DMS79 (cell line): ENCODE measurements around the gene KLF1.

ENCODE experiments used
- DNase-seq: peaks from one replicate; lab custom pipeline; 2025; lab: John Stamatoyannopoulos, UW

Gene KLF1

GRCh38 chr19:12890787-12891552 is 4.0 kb upstream of the KLF1 start, which contains the start of gene GCDH:
GCDH (plus strand) TSS chr19:12891160; CDS start chr19:12891305, 145 bp downstream.
- DNase-seq: peak; percentile 100

- peak; percentile 68 for DNase-seq
These were observed 3.3 kb upstream of the KLF1 start for GRCh38 chr19:12890299-12890786.

GRCh38 chr19:12888006-12888603 is 1.1 kb upstream of the KLF1 start:
- no peak for DNase-seq

GRCh38 chr19:12886651-12886968 is 391 bp downstream of the KLF1 start:
- no peak for DNase-seq

GRCh38 chr19:12885749-12886650 is 1.0 kb downstream of the KLF1 start:
- no peak for DNase-seq

- DNase-seq: no peak
These were observed 1.9 kb downstream of the KLF1 start for GRCh38 chr19:12884926-12885748.

DNA sequence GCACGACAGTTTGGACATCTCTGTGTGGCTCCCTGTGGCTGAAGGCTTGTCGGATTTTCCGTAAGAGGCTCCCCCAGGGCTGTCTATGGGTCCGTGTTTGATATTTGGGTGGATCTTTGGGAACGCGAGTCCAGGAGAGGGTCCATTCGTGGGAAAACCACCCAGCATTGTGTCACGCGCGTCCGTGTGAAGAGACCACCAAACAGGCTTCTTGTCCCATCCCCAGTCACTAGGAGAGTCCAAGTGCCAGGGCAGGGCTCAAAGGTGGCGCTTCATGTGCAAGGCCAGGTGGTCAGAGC is 2.4 kb downstream of the KLF1 start:
- DNase-seq: no peak

- no peak for DNase-seq
These were observed 2.8 kb downstream of the KLF1 start for GRCh38 chr19:12884202-12884601.

DNA sequence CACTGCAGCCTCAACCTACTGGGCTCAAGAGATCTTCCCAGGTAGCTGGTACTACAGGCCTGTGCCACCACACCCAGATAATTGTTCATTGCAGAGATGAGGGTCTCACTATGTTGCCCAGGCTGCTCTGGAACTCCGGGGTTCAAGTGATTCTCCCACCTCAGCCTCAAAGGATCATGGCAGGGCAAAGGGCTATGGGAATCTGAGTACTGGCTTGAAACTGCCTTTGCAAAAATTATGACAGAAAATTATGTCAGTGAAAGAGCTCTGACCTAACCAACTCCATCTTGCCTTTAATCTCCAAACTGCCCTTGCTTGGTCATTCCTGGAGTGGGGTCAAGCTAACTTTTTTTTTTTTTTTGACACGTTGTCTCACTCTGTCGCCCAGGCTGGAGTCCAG is 4.4 kb downstream of the KLF1 start:
- no peak for DNase-seq

DNA sequence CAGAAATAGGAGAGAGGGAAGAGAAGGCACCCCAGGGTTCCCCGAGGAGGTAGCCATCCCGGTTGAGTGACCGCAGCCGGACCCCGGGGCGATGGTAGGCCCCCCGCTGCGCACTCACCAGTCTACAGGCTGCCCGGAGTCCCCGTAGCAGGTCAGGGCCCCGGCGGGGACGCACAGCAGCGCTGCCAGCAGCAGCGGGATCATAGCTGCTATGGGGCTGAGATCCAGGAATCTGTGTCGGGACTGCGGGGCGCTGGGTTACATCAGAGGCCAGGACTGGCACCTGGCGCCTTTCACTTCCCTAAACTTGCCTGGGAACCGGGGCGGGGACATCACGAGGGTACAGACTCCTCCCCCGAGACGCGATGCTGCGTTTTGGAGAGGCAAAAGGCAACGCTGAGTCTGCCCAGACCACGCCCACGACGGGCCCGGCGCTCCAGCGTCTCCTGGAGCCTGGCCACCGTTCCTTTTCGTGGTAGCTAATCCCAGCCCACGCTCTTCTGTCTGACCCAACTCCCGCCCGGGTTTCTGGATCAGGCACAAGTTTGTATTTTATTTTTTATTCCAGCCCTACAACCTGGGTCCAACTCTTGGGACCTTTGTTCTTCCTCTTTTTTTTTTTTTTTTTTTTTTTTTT is 5.7 kb downstream of the KLF1 start, which contains the start of gene DNASE2:
DNASE2 (minus strand) TSS at position 278 of the 637 bp plus-strand sequence; CDS start at position 204, 74 bp downstream.
- DNase-seq: peak; percentile 98

GRCh38 chr19:12880551-12881171 is 6.3 kb downstream of the KLF1 start:
- peak; percentile 20 for DNase-seq

DNA sequence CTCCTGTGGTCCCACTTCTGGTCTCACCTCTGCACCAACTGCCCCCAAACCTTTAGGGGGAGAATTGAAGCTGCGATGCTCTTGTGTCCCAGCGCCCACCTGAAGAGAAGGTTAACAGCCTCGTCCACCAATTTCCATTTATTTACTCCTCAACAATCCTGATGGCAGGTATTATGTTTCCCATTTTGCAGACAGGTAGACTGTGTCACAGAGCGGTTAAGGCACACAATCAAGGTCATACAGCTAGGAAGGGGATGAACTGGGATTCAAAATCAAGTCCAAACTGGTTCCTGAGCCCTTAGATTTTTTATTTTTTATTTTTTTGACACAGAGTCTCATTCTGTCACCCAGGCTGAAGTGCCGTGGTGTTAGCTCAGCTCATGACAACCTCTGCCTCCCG is 11.9 kb downstream of the KLF1 start:
- DNase-seq: no peak

GRCh38 chr19:12873891-12874745 is 12.9 kb downstream of the KLF1 start:
- DNase-seq: no peak

DNA sequence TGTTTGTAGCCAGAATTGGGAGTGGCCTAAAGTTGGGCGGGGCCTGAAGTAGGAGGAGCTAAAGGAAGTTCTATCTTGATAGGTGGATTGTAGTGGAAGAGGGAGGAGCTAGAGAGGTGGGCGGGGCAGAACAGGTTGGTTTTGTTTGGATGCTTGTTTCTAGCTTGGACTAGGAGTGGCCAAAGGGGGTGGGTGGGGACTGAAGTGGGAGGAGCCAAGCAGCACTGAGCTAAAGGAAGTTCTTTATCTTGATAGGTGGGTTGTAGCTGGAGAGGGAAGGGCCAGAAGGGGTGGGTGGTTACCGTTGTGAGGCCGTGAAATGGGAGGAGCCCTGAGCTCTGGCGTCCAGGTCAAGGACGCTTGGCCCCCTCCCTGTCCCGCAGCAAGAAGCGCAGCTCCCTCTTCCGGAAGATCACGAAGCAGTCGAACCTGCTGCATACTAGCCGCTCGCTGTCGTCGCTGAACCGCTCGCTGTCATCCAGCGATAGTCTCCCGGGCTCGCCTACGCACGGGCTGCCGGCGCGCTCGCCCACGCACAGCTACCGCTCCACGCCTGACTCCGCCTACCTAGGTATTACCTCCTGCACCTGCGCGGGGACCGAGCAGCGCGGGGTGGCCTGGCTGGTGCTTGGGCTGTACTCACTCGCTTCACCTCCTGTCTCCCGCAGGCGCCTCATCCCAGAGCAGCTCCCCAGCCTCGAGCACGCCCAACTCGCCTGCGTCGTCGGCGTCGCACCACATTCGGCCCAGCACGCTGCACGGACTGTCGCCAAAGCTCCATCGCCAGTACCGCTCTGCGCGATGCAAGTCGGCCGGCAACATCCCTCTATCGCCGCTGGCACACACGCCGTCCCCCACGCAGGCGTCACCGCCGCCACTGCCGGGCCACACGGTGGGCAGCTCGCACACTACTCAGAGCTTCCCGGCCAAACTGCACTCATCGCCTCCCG is 13.8 kb downstream of the KLF1 start:
- no peak for DNase-seq

DNA sequence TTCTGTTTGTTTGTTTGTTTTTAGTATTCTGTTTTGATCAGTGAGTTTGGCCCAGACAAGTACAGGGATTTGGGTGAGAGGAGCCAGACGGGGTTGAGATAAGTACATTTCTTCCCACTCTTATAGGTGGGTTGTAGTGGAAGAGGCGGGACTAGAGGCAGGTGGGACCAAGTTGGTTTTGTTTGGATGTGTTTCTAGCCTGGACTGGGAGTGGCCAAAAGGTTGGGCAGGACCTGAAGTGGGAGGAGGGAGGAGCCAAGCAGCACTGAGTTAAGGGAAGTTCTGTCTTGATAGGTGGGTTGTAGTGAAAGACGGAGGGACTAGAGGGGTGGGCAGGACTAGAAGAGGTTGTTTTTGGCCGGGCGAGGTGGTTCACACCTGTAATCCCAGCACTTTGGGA is 14.7 kb downstream of the KLF1 start:
- no peak for DNase-seq

DNA sequence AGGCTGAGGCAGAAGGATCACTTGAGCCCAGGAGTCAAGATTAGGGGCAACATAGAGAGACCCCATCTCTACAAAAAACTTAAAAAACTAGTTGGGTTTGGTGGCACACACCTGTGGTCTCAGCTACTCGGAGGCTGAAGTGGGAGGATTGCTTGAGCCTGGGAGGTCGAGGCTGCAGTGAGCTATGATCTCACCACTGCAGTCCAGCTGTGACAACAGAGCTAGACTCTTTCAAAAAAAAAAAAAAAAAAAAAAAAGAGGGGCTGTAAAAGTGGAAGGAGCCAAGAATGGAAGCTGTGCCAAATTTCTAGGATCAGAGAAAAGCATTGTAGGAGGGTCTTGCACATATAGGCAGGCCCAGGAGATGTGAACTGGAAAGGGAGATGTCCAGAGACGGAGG is 15.3 kb downstream of the KLF1 start:
- DNase-seq: no peak

DNA sequence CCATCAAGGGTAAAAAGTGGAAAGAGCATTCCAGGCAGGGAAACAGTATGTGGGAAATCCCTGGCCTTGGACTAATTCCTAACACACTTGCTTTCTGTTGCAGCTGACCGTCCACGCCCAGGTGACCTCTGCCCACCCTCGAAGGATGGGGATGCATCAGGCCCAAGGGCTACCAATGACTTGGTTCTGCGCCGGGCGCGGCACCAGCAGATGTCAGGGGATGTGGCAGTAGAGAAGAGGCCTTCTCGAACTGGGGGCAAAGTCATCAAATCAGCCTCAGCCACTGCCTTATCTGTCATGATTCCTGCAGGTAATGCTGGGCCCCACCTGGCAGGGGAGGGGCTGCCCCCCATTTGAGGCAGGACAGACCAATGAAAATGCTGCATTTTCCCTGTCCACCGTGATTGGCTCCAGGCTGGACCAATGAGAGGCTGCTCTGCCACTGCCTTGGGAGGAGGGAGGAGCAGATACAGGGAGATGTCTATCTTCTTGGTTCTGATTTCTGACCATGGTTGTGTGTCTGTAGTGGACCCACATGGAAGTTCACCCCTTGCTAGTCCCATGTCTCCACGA is 18.4 kb downstream of the KLF1 start:
- DNase-seq: no peak
